Peyer's patch (tissue), 4 donors: ENCODE results near the gene KCNC4.

Experiments
- POLR2A ChIP-seq, 2 donors: fragments of 450-650 bp; IDR thresholded peaks; one replicate each; pipeline ENCODE4 v1.5.1; 2017; ENCODE audit warnings: antibody characterized with exemption in 2 of 2, mild to moderate bottlenecking in 2 of 2, moderate library complexity in 2 of 2
- TF ChIP-seq, protein P1 (sequence below), 6 experiments: fragments of 450-650 bp in 4 of 6; fragments of 200-600 bp in 2 of 6; sonication (generic) in 1 of 6; IDR thresholded peaks; one replicate each; pipeline ENCODE4 v1.5.1; 2017 to 2019; ENCODE audit warnings: antibody characterized with exemption in 6 of 6, mild to moderate bottlenecking in 3 of 6, moderate library complexity in 1 of 6

DNA sequence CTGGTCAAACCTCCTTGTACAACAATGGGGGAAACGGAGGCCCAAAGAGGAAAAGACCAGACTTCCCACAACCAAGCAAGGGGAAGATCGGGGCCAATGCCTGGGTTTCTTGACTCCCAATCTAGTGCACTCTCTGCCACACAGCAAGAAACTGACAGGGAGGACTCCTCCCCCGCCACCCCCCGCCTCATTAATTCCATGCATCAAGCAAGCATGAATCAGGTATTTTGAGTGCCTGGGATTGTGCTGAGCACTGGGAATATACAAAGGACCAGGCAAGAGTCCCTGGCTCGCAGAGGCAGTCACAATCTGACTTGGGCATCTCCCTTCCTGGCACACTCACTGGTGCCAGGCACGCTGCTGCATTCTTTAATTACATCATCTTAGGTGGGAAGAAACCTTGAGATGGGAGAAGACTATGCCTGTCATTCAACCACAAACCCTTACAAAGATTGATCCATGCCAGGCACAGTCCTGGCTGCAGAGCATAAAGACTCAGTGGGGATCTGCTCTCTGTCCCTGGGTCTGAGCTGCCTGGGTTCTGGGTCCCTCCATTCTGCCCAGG lies 4.4 kb upstream of the KCNC4 start:
- TF ChIP-seq POLR2A (IDR thresholded peaks at IDR 0.05): no peak
- TF ChIP-seq, protein P1, sequence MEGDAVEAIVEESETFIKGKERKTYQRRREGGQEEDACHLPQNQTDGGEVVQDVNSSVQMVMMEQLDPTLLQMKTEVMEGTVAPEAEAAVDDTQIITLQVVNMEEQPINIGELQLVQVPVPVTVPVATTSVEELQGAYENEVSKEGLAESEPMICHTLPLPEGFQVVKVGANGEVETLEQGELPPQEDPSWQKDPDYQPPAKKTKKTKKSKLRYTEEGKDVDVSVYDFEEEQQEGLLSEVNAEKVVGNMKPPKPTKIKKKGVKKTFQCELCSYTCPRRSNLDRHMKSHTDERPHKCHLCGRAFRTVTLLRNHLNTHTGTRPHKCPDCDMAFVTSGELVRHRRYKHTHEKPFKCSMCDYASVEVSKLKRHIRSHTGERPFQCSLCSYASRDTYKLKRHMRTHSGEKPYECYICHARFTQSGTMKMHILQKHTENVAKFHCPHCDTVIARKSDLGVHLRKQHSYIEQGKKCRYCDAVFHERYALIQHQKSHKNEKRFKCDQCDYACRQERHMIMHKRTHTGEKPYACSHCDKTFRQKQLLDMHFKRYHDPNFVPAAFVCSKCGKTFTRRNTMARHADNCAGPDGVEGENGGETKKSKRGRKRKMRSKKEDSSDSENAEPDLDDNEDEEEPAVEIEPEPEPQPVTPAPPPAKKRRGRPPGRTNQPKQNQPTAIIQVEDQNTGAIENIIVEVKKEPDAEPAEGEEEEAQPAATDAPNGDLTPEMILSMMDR (IDR thresholded peaks at IDR 0.05): no peak
